Stimulated activated CD4-positive, alpha-beta T cell treated with anti-CD3 and anti-CD28 coated beads, Interleukin-12 subunit alpha, Interleukin-12 subunit beta, amount 100 ng/mL, for 4 hours (primary cell): ENCODE data around the gene DNASE1.
A peak's percentile ranks its signal among the peaks of the same experiment; 100 is the strongest.
"Not testable (repeated sequence)": the region's sequence is repeated elsewhere in the genome, so short reads cannot be mapped to it uniquely, and the experiment has no call there.

Experiments
- DNase-seq: peaks from one replicate; pipeline ENCODE4 v3.0.0-alpha.2; 2020

DNASE1 gene, protein sequence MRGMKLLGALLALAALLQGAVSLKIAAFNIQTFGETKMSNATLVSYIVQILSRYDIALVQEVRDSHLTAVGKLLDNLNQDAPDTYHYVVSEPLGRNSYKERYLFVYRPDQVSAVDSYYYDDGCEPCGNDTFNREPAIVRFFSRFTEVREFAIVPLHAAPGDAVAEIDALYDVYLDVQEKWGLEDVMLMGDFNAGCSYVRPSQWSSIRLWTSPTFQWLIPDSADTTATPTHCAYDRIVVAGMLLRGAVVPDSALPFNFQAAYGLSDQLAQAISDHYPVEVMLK

DNA sequence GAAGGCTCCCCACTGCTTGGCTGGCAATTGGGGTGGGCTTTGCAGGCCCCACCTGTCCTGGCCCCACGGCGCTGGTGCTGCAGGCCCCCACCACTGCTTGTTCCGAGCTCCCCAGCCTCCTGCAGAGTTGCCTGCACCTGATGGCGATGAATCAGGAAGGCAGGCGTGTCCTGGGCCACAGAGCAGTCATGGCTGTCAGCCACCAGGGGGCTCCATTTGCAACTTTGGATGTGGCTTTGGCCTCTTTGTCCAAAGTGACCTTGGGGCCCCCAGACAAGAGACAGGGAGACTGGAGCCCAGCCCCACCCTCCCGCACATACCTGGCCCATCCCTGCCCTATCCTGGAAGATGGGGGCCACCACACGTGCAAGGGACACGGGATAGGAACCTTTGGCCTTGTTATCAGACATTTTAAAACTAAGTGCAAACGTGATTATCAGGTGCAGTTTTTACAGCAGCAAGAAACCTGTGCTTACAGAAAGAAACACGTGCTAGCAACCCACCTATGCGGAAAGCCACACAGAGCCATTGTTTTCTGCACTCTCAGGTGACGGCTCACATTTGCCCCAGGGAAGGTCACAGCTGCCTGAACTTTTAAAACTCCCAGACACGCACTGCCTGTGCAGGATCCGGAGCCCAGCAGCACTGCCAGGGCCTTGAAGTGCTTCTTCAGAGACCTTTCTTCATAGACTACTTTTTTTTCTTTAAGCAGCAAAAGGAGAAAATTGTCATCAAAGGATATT, at the start of gene DNASE1:
Gene DNASE1, plus strand, starts transcription at position 443 of the 743 bp plus-strand sequence. CDS start 683 bp downstream, outside the sequence.
- DNase-seq = peak; percentile 49

DNA sequence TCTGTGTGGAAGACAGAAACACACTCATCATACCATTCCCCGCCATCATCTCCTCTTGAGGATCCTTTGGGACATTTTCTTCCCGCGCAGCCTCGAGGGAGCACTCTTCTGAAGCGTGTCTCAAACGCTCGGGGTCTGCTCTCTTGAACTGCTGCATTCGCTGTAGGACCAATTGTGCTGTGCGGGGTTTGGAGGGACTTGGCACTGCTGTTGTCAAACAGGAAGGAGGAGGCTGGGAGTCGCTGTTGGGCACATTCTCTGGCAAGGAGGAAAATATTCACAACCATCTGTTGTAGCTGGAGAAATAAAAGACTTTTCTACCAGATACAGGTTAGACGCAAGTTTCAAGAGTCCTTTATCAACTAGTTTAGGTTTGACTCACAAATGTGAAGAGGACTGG, 48.0 kb upstream of the DNASE1 start:
- DNase-seq = no peak

DNA sequence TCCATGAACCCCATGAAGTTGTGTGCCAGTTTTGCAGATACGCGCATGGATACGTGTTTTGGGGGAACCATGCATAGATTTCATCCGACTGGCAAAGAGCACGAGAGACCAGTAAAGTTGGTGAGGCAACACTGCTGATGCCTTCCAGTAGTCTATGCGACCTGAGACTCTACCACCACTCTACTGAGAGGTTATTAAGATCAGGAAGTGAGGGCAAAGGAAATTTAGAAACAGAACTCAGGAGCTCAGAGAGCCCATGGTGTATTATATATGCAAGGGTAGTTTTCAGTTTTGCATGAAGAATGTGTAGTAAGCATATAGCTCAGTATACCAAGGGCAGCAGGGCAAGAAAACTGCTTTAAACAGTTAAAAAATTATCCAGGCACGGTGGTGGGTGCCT, 47.3 kb upstream of the DNASE1 start:
- no peak for DNase-seq

DNA sequence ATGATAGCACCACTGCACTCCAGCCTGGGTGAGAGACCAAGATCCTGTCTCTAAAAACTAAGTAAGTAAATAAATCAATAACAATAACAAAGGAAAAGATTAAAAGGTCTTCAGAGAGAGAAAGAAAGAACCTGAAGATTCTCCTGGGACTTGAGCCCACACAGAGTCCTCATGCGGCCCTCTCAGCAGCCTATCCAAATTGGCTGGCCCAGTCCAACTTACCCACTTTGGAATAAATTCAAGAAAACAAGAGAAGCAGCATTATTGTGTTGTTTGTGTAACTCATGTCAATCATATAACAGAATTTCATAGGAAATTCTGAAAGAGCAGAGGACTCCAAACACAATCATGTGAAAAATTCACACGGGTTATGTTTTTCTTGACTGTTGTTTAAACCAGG, 46.9 kb upstream of the DNASE1 start:
- no peak for DNase-seq

DNA sequence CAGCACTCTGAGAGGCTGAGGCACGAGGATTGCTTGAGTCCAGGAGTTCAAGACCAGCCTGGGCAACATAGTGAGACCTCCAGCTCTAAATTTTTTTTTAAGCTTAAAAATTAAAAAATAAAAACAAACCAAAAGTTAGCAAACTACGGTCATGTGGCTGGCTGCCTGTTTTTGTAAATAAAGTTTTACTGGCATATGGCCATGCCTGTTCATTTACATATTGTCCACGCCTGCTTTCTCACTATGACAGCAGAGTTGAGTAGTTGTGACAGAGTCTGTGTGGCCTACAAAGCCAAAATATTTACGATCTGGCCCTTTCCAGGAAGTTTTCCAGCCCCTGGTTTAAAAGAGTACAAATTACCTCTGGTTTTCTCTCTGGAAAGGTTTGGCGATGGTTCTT, 46.4 kb upstream of the DNASE1 start:
- no peak for DNase-seq

DNA sequence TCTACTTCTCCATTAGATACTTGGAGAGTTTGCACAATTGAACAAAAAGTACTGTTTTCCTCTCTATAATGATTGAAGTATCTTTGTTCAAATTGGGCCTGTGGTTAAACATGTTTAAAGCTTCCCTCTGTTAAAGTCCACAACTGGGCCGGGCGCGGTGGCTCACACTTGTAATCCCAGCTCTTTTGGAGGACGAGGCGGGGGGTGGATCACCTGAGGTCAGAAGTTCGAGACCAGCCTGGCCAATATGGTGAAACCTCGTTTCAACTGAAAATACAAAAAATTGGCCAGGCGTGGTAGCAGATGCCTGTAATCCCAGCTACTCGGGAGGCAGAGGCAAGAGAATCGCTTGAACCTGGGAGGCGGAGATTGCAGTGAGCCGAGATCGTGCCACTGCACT, 45.5 kb upstream of the DNASE1 start:
- DNase-seq = not testable (repeated sequence)

DNA sequence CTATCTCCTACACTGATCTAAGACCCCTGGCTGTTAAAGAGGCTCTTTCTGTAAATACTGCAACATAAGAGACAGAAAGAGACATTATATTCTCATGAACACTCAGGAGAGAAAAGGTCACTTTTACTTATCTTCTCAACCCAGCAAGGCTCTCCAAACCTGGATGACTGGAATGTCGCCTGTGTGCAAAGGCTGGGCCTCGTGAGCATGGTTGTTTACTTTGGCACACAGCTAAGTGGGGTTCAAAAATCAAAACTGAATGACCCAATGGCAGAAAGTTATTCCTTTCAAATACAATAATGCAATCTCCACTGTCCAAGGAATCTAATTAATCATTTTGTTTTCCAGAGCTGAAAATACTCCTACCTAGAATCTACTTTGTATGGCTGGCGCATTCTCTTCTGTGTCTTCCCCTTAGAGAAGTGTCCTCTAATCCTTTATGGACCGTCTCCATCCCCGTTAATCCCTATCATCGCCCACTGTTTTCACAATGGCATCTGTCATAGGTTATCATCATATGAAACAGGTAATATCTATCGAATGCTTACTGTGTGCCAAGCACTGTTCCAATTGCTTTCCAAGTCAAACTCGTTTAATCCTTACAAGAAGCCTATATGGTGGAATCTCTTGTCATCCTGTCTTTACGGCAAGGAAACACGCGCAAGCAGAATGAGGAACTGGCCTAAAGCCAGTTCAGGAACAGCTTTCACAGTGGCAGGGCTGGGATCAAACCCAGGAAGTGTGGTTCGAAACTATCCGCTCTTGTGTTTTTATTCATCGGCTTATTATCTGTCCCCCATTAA, 44.4 kb upstream of the DNASE1 start:
- no peak for DNase-seq

DNA sequence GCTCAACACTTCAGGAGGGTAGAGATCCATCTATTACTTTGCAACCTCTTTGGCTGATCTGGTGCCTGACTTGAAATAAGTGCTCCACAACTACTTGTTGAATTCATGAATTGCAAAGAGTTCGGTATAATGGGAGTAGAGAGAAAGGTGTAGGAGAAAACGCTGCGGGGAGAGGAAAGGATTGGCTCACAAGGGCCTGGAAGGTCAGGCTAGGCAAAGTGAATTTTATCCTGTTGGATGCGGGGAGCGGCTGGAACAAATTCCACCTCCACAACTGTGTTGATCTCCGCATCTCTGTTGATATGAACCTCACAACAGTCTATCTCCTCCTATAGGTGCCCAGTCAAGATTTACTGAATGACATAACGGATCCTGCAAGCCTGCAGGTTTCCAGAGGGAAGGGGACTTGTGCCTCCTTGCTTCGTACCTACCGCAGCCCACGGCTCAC, 43.8 kb upstream of the DNASE1 start:
- DNase-seq = no peak

DNA sequence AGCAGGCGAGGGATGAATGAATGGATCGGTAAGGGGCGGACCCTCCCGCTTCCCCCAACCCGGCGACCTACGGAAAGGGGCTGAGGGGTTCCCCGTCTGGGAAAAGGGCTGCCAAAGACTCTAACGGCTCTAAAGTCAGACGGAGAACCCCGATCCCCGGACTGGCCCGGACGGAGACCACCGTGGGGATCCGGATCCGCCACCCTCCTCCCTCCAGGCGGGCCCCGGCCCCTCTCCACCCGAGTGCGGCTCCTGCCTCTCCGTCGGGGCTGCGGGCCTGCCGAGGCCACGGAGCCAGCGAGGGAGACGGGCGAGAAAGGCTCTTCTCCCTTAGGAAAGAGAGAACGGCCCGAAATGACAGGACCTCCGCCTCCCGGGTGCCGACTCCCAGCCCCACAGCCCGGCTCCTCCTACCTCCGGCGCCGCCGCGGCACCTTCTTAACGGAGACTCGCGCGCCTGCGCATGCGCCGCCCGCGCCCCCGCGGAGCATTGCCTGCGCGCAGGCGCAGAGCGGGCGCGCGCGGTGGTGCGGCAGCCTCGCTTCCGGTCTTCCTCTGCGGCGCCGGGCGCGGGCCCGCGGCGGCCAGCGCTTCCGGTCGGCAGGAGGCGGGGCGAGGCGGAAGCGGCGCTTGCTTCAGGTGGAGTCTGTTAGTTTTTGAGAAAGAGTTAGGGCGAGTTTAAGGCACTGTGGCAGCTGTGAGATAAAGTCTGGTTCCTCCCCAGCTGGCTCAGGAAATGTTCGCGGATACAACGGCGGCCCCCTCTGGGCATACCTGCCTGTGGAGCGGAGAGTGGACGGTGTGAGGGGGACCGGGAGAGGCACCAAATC, 43.1 kb upstream of the DNASE1 start, which contains the start of gene SLX4:
Gene SLX4, minus strand, starts transcription at position 461 of the 830 bp plus-strand sequence. CDS start 2,642 bp downstream, outside the sequence.
- peak; percentile 89 for DNase-seq

DNA sequence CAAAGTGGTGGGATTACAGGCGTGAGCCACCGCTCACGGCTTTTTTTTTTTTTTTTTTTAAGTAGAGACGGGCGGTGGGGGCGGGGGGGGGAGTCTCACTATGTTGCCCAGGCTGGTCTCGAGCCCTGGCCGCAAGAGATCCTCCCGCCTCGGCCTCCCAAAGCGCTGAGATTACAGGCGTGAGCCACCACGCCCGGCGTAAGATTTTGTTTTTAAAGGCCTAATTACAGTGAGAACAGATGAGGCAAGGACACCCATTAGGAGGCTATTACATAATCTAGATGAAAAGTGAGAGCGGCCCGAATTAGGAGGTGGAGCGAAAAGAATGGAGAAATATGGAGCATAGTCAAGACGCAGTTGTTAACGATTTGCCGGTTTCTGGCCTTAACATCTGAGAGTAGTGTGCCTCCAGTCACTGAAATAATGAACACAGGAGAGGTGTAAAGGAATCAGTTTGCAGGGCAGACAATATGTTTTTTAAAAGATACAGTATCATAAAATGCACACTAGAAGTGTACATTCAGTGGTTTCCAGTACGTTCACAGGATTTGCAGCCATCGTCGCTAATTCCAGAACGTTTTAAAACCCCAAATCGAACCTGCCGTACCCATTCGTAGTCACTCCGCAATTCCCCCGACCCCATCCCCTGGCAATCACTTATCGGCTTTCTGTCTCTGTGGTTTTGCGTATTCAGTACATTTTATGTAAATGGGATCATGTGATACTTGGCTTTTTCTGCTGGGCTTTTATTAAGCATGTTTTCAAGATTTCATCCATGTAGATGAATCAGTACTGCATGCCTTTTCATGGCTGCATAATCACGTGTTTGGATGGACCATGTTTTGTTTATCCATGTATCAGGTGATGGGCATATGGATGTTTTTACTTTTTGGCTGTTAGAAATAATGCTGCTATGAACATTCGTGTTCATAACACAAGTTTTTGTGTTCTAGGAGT, 41.7 kb upstream of the DNASE1 start:
- DNase-seq = no peak

DNA sequence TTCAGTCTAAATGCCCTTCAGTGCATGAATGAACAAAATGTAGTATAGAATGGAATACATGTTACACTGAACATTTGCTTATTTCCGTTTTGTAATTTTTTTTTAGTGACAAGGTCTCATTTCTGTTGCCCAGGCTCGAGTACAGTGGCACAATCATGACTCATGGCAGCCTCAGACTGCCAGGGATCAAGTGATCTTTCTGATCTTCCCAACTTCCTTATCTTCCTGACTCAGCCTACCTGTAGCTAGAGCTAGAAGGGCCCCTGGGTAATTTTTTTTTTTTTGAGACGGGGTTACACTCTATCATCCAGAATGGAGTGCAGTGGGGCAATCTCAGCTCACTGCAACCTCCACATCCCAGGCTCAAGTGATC, 35.7 kb upstream of the DNASE1 start:
- no peak for DNase-seq

DNA sequence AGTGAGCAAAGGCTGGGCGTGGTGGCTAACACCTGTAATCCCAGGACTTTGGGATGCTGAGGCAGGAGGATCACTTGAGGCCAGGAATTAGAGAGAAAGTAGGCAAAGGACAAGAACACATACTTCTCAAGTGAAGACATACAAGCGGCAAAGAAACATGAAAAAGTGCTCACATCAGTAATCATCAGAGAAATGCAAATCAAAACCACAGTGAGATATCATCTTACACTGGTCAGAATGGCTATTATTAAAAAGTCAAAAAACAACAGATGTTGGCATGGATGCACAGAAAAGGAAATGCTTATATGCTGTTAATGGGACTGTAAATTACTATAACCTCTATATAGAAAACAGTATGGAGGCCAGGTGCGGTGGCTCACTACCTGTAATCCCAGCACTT, 30.8 kb upstream of the DNASE1 start:
- DNase-seq = no peak

DNA sequence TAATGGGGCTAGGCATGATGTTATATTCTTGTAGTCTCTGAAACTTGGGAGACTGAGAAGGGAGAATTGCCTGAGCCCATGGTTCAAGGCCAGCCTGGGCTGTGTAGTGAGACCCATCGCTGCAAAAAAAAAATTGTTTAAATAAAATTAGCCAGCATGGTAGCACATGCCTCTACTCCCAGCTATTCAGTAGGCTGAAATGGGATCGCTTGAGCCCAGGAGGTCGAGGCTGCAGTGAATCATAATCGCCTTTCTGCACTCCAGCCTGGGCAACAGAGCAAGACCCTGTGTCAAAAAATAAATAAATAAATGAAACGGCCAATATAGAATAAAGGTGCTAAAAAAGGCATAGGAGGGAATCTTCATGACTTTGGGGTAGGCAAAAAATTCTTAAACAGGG, 29.2 kb upstream of the DNASE1 start:
- DNase-seq = no peak

DNA sequence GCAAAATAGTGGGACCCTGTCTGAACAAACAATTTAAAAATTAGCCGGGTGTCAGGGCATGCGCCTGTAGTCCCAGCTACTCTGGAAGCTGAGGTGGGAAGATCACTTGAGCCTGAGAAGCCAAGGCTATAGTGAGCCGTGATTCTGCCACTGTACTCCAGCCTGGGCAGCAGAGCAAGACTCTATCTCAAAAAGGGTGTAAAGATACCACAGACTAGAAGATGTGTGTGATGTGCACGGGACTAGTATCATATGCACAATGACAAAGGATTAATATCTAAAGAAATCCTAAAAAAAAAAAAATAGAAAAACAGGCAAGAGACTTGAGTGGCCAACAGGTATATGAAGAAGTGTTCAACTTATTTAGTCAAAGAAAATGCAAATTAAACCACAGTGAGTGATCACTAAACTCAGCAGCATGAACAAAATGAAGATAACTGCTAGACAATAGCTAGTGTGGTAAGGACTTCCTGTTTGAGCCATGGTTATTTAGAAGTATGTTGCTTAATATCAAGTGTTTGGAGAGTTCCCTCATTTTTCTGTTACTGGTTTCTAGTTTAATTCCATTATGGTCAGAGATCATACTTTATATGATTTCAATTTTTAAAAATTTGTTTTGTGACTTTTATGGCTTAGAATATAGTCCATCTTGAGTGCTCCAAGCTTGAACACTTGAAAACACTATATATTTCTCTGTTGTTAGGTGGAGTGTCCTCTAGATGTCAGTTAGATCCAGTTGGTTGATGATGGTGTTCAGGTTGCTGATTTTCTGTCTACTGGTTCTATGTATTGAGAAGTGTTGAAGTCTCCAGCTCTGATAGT, 28.4 kb upstream of the DNASE1 start:
- no peak for DNase-seq

DNA sequence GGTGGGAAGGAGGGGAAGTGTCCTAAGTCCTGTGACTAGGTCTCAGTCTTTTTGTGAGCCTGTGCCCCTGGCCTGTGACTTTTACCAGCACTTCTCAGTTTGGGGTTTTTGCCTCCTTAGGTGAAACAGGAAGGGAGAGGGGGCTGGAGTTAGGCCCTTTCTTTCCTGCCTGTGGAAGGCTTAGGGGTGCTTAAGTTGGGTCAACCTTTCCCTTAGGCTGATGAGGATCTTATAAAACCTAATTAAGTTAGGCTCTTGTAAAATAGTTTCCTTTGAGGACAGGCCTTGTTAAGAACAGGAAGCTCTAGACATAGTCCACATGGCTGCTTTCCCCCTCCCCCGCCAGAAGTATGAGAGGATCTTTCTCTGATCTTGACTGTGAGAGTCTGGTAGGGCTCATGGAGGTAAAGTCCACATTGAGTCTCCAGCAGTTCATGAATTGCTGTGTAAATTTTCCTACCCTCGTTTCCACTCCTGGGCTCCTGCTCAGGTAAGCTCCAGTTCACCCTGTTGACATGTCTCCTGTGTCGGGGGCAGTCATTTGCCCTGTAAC, 17.0 kb upstream of the DNASE1 start:
- peak; percentile 23 for DNase-seq

DNA sequence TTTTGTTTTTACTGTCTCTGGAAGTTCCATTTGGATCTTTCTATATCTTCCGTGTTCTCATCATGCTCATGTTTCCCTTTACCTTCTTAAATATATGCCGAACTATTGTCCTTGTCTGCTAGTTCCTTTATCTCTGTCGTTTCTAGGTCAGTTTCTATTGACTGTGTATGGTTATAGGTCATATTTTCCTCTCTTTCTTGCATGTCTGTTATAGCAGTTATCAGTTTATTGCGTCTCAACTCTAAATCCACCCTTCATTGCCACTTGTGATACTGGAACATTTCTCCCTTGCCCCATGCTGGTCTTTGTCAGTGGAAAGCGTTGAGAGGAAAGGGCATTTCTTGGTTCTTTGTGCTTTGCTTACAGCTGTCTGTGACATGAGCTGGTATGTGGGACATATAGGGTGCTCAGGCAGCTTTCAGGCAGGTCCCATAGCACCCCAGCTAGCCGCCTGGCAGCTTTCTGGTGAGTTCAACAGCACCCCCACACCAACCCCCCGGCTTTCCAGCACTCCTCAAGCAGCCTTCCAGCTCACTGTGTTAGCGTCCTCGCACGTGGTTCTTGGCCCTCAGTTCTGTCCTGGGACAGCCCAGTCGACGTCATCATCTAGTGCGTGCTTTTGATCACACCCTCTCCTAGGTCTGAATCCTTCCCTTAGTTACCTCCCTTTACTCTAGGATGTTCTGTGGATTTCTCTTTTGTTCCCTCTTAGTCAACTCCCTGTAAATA, 15.4 kb upstream of the DNASE1 start:
- DNase-seq = no peak

DNA sequence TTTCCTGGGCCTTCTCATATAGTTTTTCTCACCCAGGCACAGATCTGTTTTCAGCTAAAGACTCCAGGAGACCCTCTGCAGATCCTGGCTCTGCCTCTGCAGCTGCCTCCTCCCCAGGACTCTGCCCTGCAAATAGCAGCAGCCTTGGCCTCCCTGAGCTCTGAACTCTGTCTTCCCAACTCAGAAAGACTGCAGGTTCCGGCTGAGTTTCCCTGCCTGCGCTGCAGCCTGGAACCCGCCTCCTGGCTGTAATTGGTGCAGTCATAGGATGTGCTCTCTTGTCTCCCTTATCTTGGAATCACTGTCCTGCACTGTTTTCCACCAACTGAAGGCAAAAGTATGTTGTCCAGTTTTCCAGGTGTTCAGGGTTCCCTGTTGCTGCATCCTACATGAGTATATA, 14.3 kb upstream of the DNASE1 start:
- DNase-seq = no peak

DNA sequence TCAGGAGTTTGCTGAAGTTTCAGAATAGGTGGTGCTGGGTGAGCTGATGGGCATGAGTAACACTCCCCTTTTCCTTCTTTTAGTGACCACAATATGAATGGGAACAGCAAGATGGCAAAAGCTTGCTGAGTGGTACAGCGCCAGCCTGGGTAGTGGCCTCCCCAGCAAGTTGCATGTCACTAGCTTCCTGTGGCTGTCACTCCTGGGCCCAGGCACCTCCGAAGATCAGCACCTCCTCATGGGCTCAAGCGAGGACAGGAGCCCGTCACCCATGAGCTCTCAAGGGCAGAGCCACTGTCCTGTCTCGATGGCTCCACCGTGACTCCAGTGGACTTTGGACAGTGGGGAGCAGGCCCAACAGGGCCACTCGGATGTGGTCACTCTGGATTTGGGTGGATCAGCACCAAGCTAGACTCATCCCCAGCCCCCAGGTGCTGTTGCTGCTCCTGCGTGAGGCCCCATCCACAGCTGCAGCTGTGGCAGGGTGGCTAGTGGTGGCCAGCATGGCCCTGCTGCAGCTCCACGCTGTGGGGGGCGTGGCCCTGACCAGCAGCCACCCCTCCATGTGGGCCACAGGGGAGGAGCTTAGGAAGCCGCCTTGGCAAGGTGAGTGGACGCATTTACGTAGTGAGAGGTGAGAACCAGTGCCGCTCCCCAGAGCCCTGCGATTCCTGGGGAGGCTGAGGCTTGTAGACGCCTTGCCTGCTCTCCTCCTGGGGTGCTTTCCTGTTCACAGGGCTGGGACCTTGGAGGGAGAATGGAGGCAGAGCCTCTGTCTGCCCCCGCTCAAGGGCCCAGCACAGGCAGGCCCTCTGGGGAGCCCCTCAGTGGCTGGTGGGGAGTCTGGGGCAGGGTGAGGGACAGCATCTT, 13.6 kb upstream of the DNASE1 start:
- DNase-seq = no peak
